ENCODE results near the gene SAGE1. TPM values are rescaled to one million over a fixed set of nuclear protein-coding genes. Genes with fewer than 3 reads are reported as not detected.
A peak's percentile ranks its signal among the peaks of the same experiment; 100 is the strongest.
"Not testable (repeated sequence)": the region's sequence is repeated elsewhere in the genome, so short reads cannot be mapped to it uniquely, and the experiment has no call there.

Gene SAGE1, protein sequence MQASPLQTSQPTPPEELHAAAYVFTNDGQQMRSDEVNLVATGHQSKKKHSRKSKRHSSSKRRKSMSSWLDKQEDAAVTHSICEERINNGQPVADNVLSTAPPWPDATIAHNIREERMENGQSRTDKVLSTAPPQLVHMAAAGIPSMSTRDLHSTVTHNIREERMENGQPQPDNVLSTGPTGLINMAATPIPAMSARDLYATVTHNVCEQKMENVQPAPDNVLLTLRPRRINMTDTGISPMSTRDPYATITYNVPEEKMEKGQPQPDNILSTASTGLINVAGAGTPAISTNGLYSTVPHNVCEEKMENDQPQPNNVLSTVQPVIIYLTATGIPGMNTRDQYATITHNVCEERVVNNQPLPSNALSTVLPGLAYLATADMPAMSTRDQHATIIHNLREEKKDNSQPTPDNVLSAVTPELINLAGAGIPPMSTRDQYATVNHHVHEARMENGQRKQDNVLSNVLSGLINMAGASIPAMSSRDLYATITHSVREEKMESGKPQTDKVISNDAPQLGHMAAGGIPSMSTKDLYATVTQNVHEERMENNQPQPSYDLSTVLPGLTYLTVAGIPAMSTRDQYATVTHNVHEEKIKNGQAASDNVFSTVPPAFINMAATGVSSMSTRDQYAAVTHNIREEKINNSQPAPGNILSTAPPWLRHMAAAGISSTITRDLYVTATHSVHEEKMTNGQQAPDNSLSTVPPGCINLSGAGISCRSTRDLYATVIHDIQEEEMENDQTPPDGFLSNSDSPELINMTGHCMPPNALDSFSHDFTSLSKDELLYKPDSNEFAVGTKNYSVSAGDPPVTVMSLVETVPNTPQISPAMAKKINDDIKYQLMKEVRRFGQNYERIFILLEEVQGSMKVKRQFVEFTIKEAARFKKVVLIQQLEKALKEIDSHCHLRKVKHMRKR
- 20.4 and 22.8 TPM in 2 replicates for total RNA-seq (2014; rRNA removed; shearing (Covaris generic))
- polyA plus RNA-seq (2015; cell fraction: cytosol; rRNA removed): 24.5 and 30.4 TPM in 2 replicates
- 294 and 349 TPM in 2 replicates for polyA plus RNA-seq (2015; cell fraction: nucleus; rRNA removed)

- in situ Hi-C loops (cut with HindIII; ENCODE audit: low pct_unique_long_range_greater_than_20kb, low sequenced_read_pairs): no loop called here
- peak; percentile 87 for DNase-seq (ENCODE audit: low read depth, low spot score)
Observed at GRCh38 chrX:135893294-135893817, at the start of gene SAGE1, which contains the start of gene CT45A10. TSS of gene SAGE1 (plus strand) at chrX:135893716. CDS start at chrX:135896243, 2,527 bp downstream. TSS of gene CT45A10 (minus strand) at chrX:135893444. CDS start at chrX:135885344, 8,100 bp downstream.

- in situ Hi-C loops (cut with HindIII; ENCODE audit: low pct_unique_long_range_greater_than_20kb, low sequenced_read_pairs); DNase-seq (ENCODE audit: low read depth, low spot score): not testable (repeated sequence)
Observed at GRCh38 chrX:135854438-135854837, 39.1 kb upstream of the SAGE1 start, which contains the start of gene CT45A8. TSS of gene CT45A8 (minus strand) at chrX:135854538. CDS start at chrX:135850783, 3,755 bp downstream.

- DNase-seq (ENCODE audit: low read depth, low spot score); in situ Hi-C loops (cut with HindIII; ENCODE audit: low pct_unique_long_range_greater_than_20kb, low sequenced_read_pairs): not testable (repeated sequence)
Observed at GRCh38 chrX:135871712-135872111, 21.8 kb upstream of the SAGE1 start, which contains the start of gene CT45A9. TSS of gene CT45A9 (minus strand) at chrX:135871812. CDS start at chrX:135868061, 3,751 bp downstream.

GRCh38 chrX:135882741-135883140 lies 10.8 kb upstream of the SAGE1 start:
- in situ Hi-C loops (cut with HindIII; ENCODE audit: low pct_unique_long_range_greater_than_20kb, low sequenced_read_pairs); DNase-seq (ENCODE audit: low read depth, low spot score): not testable (repeated sequence)

DNA sequence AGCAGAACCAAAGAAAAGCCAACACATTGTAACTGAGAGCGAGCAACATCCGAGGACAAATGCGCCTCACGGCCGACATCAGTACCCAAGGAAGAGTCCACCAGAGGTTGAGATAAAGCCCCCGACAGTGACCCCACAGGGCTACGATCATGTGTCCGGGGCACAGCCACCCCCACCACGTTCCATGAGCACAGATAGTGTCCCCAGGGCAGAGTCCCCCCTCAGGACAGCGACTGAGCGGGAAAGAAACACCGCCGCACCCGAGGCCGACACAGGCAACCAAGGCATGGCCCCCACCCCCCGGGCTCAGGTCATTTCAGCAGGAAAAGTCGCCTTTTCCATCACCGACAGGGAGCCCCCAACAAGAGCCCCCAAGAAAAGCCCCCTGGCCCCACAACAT lies 5.3 kb upstream of the SAGE1 start:
- in situ Hi-C loops (cut with HindIII; ENCODE audit: low pct_unique_long_range_greater_than_20kb, low sequenced_read_pairs); DNase-seq (ENCODE audit: low read depth, low spot score): not testable (repeated sequence)

- in situ Hi-C loops (cut with HindIII; ENCODE audit: low pct_unique_long_range_greater_than_20kb, low sequenced_read_pairs): not testable (repeated sequence)
- DNase-seq (ENCODE audit: low read depth, low spot score): peak; percentile 54
Observed at GRCh38 chrX:135888976-135889375, 4.5 kb upstream of the SAGE1 start.

GRCh38 chrX:135890087-135890585 lies 3.4 kb upstream of the SAGE1 start:
- in situ Hi-C loops (cut with HindIII; ENCODE audit: low pct_unique_long_range_greater_than_20kb, low sequenced_read_pairs): no loop called here
- peak; percentile 19 for DNase-seq (ENCODE audit: low read depth, low spot score)

- in situ Hi-C loops (cut with HindIII; ENCODE audit: low pct_unique_long_range_greater_than_20kb, low sequenced_read_pairs): no loop called here
- DNase-seq (ENCODE audit: low read depth, low spot score): no peak
Observed at GRCh38 chrX:135892781-135893180, 735 bp upstream of the SAGE1 start.

DNA sequence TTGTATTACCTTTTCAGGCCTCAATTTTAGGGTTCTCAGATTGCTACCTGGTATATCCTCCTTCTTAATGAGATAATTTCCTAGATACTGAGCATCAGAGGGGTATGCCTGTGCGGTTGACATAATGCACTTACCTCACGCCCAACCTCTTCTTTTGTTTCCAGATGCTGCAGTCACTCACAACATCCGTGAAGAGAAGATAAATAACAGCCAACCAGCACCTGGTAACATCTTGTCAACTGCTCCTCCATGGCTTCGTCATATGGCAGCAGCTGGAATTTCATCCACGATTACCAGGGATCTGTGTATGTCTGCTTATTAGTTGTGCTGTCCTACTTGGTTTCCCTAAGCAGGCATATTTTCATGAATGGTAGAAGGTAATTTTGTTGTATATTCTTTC lies 16.7 kb downstream of the SAGE1 start:
- in situ Hi-C loops (cut with HindIII; ENCODE audit: low pct_unique_long_range_greater_than_20kb, low sequenced_read_pairs): no loop called here

GRCh38 chrX:135914404-135914803 lies 20.9 kb downstream of the SAGE1 start:
- in situ Hi-C loops (cut with HindIII; ENCODE audit: low pct_unique_long_range_greater_than_20kb, low sequenced_read_pairs): no loop called here
- no peak for DNase-seq (ENCODE audit: low read depth, low spot score)

More for the DNA sequence above, 16.7 kb downstream of the SAGE1 start:
- DNase-seq (ENCODE audit: low read depth, low spot score): no peak

- in situ Hi-C loops (cut with HindIII; ENCODE audit: low pct_unique_long_range_greater_than_20kb, low sequenced_read_pairs); DNase-seq (ENCODE audit: low read depth, low spot score): not testable (repeated sequence)
Observed at GRCh38 chrX:135920516-135920915, 27.0 kb downstream of the SAGE1 start.

- DNase-seq (ENCODE audit: low read depth, low spot score): peak; percentile 8
Observed at GRCh38 chrX:135923353-135923752, 29.8 kb downstream of the SAGE1 start.

DNA sequence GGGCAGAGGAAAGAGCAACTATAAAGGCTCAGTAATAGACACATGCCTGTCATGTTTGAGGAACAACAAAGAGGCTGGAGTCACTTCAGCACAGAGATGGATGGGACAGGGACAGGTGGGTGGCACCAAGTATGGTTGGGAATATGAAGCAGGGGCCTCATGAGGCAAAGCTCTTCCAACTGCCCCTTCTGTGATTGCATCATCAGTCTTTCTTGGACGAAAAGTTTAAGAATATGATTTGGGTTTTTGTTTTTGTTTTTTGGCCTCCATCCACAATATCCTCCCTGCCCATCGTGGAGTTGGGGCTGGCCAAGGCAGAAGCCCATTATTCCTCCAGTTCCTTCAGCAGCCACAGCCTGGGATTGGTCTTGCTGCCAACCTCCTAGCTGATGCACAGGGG lies 34.4 kb downstream of the SAGE1 start:
- in situ Hi-C loops (cut with HindIII; ENCODE audit: low pct_unique_long_range_greater_than_20kb, low sequenced_read_pairs): no loop called here
- no peak for DNase-seq (ENCODE audit: low read depth, low spot score)

More at GRCh38 chrX:135923353-135923752, 29.8 kb downstream of the SAGE1 start:
- in situ Hi-C loops (cut with HindIII; ENCODE audit: low pct_unique_long_range_greater_than_20kb, low sequenced_read_pairs): no loop called here

GRCh38 chrX:135931644-135932487 lies 38.4 kb downstream of the SAGE1 start:
- peak; percentile 61 for DNase-seq (ENCODE audit: low read depth, low spot score)
- in situ Hi-C loops (cut with HindIII; ENCODE audit: low pct_unique_long_range_greater_than_20kb, low sequenced_read_pairs): no loop called here

- in situ Hi-C loops (cut with HindIII; ENCODE audit: low pct_unique_long_range_greater_than_20kb, low sequenced_read_pairs): no loop called here
- no peak for DNase-seq (ENCODE audit: low read depth, low spot score)
Observed at GRCh38 chrX:135944486-135944885, 51.0 kb downstream of the SAGE1 start.

DNA sequence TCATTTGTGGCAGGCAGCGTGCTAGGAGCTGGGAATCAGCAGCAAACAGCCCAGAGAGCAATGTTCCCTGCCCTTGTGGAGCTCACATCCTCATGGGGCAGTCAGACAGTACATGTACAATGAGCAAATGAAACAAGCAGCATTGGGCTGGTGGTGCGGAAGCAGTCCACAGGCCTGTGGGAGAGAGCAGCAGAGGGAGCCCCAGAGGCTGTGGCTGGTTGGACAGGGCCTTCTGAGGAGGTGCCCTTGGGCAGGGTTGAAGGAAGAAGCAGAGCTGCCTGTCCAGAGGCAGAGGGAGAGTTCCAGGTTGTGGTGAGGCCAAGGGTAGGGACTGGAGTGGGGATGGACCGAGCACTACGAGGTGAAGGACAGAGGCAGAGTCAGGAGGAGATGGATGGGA lies 57.8 kb downstream of the SAGE1 start:
- DNase-seq (ENCODE audit: low read depth, low spot score): peak; percentile 2
- in situ Hi-C loops (cut with HindIII; ENCODE audit: low pct_unique_long_range_greater_than_20kb, low sequenced_read_pairs): no loop called here
